ENCODE data around the gene QSOX2.

GRCh38 chr9:136210276-136210675, 35.3 kb downstream of the QSOX2 start:
- TF ChIP-seq, protein P1, sequence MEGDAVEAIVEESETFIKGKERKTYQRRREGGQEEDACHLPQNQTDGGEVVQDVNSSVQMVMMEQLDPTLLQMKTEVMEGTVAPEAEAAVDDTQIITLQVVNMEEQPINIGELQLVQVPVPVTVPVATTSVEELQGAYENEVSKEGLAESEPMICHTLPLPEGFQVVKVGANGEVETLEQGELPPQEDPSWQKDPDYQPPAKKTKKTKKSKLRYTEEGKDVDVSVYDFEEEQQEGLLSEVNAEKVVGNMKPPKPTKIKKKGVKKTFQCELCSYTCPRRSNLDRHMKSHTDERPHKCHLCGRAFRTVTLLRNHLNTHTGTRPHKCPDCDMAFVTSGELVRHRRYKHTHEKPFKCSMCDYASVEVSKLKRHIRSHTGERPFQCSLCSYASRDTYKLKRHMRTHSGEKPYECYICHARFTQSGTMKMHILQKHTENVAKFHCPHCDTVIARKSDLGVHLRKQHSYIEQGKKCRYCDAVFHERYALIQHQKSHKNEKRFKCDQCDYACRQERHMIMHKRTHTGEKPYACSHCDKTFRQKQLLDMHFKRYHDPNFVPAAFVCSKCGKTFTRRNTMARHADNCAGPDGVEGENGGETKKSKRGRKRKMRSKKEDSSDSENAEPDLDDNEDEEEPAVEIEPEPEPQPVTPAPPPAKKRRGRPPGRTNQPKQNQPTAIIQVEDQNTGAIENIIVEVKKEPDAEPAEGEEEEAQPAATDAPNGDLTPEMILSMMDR (conservative IDR thresholded peaks at IDR 0.05; ENCODE audit: low read depth, low read length) = no peak
- TF ChIP-seq EZH2 (IDR thresholded peaks at IDR 0.05; ENCODE audit: low read length, unreplicated experiment) (no peak), EZH2phosphoT487 (IDR thresholded peaks at IDR 0.05; ENCODE audit: borderline replicate concordance, low read length) (no peak)

Measured in PC-3 (cell line).